ENCODE data around the gene AMMECR1.

- TF ChIP-seq CTCF (IDR thresholded peaks at IDR 0.05) (no peak), POLR2A (IDR thresholded peaks at IDR 0.05) (no peak), EP300 (IDR thresholded peaks at IDR 0.05) (no peak), POLR2AphosphoS5 (IDR thresholded peaks at IDR 0.05) (no peak)
These were observed at the start of gene AMMECR1 for GRCh38 chrX:110317820-110318663.
